HG02938 (cell line): ENCODE measurements around the gene MTRF1L.
A peak's percentile ranks its signal among the peaks of the same experiment; 100 is the strongest.
"Not testable (repeated sequence)": the region's sequence is repeated elsewhere in the genome, so short reads cannot be mapped to it uniquely, and the experiment has no call there.

ENCODE experiments used
- ATAC-seq: cut with Tn5 transposase; IDR thresholded peaks from one replicate; pipeline ENCODE4 v1.9.1; 2021; ENCODE audit warnings: mild to moderate bottlenecking, moderate library complexity; ENCODE audit not compliant: unreplicated experiment

MTRF1L gene

GRCh38 chr6:153012856-153013255 lies 10.3 kb upstream of the MTRF1L start:
- no peak for ATAC-seq

DNA sequence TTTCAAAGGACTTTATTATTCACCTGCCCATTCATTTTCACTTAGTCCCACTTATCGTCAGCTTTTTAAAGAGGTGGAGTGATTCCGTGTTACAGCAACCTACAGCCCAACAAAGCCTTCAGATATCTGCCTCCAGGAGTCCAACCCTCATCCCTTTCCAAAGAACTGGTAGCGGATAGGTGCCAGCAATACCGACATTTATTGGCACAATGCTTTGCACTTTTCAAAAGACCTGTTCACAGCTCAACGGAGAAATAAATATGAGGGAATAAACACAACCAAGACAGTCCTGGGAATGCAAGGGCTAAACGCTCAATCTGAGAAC lies 819 bp upstream of the MTRF1L start:
- peak; percentile 4 for ATAC-seq

DNA sequence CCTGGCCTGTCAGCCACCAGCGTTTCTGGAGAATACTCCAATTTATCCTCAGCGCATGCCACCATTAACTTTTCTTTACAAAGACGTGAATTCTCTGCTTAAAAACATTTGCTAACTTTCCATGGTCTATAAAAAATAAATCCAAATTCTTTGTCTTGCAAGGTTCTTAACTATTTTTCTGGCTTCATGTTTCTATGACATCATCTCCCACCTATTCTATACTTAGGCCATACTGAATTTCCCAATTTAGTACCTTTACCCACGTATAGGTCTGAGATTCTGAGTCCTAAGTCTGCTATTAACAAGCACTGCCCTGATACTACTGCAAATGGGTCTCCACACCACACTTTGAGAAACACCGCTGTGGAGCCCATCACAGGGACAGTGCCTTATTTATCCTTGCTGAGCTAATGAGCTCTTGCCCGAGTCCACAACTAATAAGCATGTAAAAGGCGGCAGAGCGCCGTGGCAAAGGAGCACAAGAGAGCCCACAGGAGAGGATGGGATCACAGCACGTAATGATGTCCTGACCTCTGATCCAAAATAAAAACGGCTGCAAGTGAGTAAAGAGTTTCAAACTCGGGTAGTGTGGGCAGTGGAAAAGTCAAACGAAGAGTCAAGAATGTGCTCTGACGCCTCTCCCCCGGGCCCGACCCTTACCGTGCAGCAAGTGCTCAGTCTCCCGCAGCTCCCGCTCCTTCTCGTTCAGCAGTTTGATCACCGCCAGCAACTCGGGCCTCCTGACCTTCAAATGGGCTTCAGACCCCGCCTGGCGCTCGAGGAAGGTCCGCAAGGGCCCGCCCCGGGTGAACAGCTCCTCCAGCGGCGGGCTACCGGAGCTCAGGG lies 519 bp downstream of the MTRF1L start:
- ATAC-seq, result peak; percentile 20

DNA sequence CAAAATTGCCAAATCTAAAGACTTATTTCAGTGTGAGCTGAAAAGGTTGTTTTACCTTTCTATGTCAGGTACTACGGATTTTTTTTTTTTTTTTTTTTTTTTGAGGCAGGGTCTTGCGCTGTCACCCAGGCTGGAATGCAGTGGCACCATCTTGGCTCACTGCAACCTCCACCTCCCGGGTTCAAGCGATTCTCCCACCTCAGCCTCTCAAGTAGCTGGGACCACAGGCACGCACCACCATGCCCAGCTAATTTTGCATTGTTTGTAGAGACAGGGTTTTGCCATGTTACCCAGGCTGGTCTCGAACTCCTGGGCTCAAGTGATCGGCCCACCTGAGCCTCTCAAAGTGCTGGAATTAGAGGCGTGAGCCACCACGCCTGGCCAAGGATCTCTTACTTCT lies 1.7 kb downstream of the MTRF1L start:
- ATAC-seq, result not testable (repeated sequence)

GRCh38 chr6:153000243-153000642 lies 2.3 kb downstream of the MTRF1L start:
- ATAC-seq, result no peak

GRCh38 chr6:152999538-152999937 lies 3.0 kb downstream of the MTRF1L start:
- ATAC-seq, result not testable (repeated sequence)

DNA sequence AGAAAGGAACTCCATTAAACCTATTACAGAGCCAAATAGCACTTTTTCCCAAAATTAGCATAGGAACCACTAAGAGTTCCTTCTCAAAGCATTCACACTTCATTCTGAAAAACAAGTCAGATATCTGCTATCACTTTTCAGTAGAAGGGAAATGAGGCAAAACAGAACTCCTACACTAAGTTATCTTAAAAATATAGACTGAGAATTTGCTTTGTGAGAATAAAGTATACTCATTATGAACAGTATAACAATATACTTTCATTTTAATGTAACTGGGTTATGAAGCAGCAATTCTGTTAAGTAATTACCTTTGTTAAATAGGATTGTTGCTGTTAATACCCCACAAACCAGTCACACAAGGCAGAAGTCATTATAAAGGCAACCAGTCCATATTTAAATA lies 8.7 kb downstream of the MTRF1L start:
- no peak for ATAC-seq

- no peak for ATAC-seq
These were observed 9.1 kb downstream of the MTRF1L start for GRCh38 chr6:152993431-152993830.

- no peak for ATAC-seq
These were observed 15.5 kb downstream of the MTRF1L start for GRCh38 chr6:152986978-152987377.

GRCh38 chr6:152985300-152985699 lies 17.2 kb downstream of the MTRF1L start:
- ATAC-seq, result not testable (repeated sequence)

DNA sequence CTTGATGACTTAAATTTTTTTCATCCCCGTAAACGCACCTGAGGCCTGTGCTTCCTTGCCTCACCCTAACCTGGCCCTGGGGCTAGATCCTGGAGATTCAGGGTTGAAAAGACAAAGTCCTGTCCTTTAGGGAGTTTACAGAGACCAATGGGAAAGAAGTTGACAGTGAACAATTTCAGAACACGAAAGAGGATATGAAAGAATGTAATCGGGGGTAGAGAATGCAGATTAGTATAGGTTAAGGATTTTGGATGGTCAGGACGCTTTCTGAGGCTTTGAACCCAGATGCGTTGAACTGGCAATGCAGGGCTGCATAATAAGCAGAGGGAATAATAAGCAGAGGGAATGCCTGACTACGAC lies 18.0 kb downstream of the MTRF1L start:
- ATAC-seq, result peak; percentile 26

DNA sequence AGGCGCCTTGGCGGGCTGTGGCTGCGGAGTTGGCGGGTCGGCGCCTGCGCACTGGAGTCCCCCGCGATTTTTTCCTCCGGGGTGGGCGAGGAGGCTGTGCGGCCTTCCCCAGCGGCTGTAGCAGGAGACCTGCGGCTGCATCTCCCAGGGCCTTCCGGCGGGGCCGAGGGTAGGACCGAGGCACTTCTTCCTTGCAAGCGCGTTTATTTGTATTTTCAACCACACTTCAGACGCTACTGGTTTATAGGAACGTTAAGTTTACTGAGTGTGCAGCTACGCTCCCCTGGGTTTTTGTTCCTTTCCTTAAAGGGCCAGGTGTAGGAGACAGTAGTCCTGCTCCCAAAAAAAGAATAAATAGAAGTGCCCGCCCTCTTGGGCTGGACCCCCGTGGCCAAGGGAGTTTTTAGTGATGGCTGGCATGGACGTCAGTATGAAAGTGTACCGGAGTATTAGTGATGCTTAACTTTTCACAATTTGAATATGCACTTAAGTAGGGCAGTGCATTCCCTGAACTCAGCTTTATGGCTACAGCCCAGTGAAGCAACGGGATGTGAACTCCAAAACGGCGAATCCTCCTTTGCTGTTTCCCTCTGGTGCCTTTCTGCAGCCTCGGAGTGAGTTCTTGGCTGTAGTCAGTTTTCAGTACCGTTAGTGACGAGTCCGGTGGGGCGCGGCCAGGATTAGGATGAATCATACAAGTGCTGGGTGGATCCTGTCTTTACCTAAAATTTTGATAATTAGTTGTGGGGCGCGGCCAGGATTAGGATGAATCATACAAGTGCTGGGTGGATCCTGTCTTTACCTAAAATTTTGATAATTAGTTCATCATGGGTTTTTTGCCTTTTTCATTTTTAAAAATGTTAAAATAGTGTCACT lies 18.6 kb downstream of the MTRF1L start:
- ATAC-seq, result peak; percentile 18

GRCh38 chr6:152982904-152983636 lies 19.4 kb downstream of the MTRF1L start, which contains the start of gene FBXO5:
Gene FBXO5 (minus strand): TSS chr6:152983041. CDS start chr6:152982959, 82 bp downstream.
- ATAC-seq, result peak; percentile 84

DNA sequence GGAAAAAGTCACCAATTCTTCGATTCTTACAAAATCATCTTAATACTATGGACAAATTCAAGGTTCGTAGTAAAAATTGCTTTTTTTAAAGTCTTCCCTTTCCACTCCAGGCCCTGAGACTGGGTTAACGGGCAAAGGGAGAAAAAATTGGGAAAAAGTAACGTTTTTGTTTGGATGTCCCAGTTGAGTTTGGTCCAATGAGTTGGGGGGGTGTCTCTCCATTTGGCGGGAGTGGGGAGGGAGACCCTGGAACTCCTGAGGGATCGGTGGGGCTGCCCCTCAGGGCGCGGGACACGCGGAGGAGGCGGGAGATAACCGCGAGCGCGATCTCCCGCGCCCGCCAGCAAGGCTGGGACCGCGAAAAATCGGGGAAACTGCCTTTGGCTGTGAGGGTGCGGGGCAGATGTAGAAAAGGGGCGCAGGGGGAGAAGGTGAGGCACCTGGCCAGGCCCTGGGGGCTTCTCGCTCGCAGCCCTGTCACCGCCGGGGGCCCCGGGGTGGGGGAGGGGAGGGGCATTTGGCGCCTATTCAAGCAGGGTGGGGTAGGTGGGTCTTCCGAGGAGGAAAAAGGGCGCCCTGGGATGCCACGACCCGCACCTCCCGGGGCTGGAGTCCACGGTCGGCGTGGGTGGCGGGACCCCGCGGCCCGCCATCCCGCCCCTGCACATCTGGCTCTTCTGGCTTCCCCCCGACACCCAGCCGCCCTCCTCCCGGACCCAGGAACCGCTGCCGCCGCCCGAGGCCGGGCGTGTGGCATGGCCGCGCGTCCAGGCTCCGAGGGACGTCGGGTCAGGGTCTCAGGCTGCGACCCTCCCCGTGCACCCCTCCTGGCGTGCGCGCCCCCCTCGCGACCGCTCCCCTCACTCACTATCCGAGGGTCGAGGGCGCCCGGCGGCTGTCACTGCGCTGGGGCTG lies 20.3 kb downstream of the MTRF1L start:
- peak; percentile 2 for ATAC-seq

GRCh38 chr6:152981219-152981618 lies 21.3 kb downstream of the MTRF1L start:
- ATAC-seq, result no peak

DNA sequence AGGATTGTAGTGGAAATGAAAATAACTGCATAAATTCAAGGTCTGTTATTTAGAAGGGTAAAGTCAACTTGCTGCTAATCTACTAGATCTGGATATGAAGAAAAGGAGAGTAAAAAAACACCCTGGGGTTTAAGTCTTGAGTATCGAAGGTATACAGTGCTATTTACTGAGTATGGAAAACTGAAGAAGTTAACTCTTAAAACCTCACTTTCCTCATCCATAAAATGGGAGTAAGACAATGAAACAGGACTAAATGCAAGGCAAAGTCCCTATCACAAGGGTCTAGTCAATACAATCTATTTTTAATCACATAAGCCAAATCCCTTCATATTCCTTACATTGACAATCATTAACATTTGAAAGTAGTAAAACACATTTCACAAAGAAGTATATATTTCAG lies 21.9 kb downstream of the MTRF1L start:
- ATAC-seq, result no peak

DNA sequence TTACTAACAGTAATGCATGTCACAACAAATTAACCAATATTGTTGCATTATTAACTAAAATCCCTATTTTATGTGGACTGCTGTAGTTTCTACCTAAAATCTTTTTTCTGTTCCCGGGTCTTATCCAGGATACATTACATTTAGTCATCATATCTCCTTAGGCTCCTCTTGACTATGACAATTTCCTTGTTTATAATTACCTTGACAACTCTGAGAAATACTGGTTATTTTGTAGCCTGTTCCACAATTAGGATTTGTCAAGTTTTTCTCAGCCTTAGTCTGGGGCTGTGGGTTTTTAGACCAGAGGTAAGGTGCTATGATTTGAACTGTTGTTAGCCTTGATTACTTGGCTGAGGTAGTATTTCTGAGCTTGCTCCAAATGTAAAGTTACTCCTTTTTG lies 23.4 kb downstream of the MTRF1L start:
- no peak for ATAC-seq

- no peak for ATAC-seq
These were observed 24.5 kb downstream of the MTRF1L start for GRCh38 chr6:152978058-152978457.

- ATAC-seq, result no peak
These were observed 25.0 kb downstream of the MTRF1L start for GRCh38 chr6:152977556-152977955.

- ATAC-seq, result no peak
These were observed 25.8 kb downstream of the MTRF1L start for GRCh38 chr6:152976749-152977148.
